ENCODE results near the gene GUCY1A2.
"Not testable (repeated sequence)": the region's sequence is repeated elsewhere in the genome, so short reads cannot be mapped to it uniquely, and the experiment has no call there.

GUCY1A2 gene

DNA sequence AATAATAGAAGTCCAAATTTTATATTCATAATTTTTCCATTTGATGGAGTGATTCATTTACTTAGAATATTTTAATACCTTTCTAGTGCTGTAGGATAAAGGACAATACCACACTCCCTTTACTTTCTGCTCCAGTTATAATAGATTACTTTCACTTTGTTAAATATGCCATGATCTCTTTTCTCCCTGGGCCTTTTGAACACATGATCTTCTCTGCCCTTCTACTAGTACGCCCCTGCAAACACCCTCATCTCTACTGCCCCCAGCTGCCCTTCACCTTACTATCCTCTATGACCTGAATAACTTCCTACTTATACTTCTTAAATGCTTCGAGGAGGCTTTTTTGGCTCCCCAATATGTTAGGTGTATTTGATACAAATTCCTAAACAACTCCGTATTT is 177.3 kb downstream of the GUCY1A2 start:
- TF ChIP-seq, protein P1, sequence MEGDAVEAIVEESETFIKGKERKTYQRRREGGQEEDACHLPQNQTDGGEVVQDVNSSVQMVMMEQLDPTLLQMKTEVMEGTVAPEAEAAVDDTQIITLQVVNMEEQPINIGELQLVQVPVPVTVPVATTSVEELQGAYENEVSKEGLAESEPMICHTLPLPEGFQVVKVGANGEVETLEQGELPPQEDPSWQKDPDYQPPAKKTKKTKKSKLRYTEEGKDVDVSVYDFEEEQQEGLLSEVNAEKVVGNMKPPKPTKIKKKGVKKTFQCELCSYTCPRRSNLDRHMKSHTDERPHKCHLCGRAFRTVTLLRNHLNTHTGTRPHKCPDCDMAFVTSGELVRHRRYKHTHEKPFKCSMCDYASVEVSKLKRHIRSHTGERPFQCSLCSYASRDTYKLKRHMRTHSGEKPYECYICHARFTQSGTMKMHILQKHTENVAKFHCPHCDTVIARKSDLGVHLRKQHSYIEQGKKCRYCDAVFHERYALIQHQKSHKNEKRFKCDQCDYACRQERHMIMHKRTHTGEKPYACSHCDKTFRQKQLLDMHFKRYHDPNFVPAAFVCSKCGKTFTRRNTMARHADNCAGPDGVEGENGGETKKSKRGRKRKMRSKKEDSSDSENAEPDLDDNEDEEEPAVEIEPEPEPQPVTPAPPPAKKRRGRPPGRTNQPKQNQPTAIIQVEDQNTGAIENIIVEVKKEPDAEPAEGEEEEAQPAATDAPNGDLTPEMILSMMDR (IDR thresholded peaks at IDR 0.05; ENCODE audit: low read depth, low read length), result no peak
- no peak for DNase-seq (ENCODE audit: extremely low read depth, low read depth)

DNA sequence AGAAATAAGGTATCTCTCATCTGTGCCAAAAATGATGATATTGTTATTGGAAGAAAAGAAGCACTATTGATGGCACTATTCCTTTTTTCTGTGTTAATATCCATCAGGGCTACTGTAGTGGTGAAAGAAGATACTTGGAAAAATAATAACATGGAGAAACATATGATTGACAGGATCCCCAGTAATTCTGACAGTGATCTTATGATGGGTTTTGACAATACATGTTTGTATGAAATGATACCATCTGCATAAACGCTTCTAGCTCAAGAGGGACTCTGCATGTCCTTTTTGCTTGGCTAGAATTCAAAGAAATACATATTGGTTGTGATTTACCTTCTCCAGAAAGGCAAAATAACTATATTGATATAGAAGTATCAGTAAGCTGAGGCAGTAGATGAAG is 178.1 kb downstream of the GUCY1A2 start:
- no peak for DNase-seq (ENCODE audit: extremely low read depth, low read depth)
- TF ChIP-seq, protein P1 (IDR thresholded peaks at IDR 0.05; ENCODE audit: low read depth, low read length), result no peak

DNA sequence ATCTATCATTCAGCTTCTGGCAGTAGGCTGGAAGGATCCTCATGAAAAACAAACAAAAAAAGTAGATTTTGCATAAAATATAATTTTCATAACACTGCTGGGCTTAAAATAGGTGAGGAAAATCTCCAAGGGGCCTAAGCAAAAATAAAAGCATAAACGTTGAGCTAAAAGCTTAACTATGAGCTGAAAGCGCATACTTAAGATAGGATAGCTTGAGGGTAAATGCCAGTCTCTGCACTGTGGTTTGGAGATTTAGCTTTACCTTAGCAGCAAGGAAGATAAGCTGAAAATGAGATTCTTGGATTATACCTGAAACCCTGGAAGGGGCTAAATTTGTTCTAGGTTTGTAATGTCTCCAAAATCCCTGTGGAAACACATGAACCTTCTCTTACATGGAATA is 183.7 kb downstream of the GUCY1A2 start:
- TF ChIP-seq, protein P1 (IDR thresholded peaks at IDR 0.05; ENCODE audit: low read depth, low read length), result no peak
- no peak for DNase-seq (ENCODE audit: extremely low read depth, low read depth)

DNA sequence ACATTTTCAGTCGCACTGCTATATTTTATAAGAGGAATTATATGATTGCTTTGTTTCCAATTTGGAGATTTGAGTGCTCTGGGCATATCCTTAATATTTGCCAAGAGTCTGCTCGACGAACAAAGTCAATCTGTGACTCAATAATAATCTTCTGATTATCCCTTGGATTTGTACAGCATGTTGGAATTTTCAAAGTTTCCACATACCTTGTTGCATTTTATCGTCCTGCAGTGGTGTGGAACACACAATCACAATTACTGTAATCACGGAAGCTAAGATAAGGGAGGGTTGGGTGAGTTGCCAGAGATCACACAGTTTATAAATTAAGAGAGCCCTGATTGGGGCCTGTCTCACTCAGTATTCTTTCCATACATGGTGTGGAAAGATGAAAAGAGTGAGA is 189.3 kb downstream of the GUCY1A2 start:
- no peak for DNase-seq (ENCODE audit: extremely low read depth, low read depth)
- TF ChIP-seq, protein P1 (IDR thresholded peaks at IDR 0.05; ENCODE audit: low read depth, low read length), result no peak

DNA sequence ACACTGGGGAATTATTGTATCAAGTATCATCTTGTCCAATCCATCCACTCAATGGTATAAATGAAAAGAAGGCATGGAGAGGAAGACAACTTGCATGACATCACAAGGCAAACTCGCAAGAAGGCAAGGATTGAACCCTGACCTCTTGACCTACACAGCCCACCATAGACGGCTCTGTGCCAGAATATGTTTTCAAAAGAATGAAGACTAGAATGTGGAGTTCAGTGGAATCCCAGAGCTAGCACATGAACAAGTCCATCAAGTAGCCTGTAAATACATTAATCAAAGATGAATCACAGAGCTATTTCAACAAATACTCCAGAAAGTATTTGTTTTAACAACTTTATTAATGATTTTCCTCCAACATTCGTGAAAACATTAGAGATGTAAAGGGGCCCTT is 189.7 kb downstream of the GUCY1A2 start:
- TF ChIP-seq, protein P1 (IDR thresholded peaks at IDR 0.05; ENCODE audit: low read depth, low read length), result no peak

DNA sequence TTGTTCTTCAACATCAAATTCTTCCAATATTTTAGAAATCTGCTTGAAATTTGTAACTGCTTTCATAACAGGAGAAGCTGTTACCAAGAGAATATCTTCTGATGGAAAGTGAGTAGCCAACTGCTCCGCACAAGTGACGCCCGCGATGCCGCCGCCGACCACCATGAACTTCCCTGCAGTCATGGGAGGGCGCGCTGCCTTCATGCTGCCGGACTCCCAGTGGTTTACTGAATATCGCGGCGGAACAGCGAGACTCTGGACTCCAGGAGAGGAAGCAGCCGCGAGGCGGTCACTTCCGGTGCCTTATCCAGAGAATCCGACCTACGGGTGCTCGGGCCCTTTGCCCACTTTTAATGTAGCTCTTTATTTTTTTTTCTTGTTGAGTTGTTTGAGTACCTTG is 190.6 kb downstream of the GUCY1A2 start:
- TF ChIP-seq, protein P1 (IDR thresholded peaks at IDR 0.05; ENCODE audit: low read depth, low read length), result no peak
- no peak for DNase-seq (ENCODE audit: extremely low read depth, low read depth)

More for the DNA sequence above, 189.7 kb downstream of the GUCY1A2 start:
- no peak for DNase-seq (ENCODE audit: extremely low read depth, low read depth)

DNA sequence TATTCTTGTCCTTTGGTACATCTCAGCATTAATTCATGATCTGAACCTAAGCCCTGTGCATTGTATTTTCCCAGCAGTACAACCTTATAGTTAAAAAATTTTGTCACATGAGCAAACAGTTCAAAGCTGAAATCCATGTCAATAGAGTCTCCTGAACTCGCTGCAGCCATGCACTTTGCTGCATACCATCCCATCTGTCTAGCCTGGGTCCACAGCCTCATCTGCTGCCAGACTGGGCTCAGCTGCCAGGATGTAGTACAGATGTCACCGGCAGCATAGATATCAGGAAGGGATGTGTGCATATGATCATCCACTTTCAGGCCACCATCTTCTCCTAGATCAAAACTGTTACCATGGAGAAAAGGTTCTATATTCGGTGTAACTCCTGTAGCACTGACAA is 191.7 kb downstream of the GUCY1A2 start:
- DNase-seq (ENCODE audit: extremely low read depth, low read depth), result not testable (repeated sequence)

DNA sequence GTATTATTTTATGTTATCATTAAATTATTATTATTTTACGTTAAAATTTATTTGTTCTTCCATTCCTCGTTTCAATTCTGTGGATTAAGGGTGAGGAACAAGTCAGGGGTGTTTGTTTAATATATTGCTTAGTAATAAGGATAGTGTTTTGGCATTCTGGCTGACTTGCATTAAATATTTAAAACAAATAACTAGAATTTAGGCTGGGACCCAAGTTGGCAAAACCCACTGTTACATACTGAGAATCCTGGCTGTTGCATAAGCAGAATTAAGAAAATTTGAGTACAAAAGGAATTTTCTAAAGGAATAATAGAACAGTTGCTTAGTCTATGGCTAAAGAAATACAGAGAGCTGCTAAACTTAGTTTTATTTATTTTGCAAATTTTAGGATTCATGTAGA is 196.4 kb downstream of the GUCY1A2 start:
- TF ChIP-seq, protein P1 (IDR thresholded peaks at IDR 0.05; ENCODE audit: low read depth, low read length), result no peak
- no peak for DNase-seq (ENCODE audit: extremely low read depth, low read depth)
